HFF-Myc (cell line): ENCODE data around the gene PHIP.

Source experiments
- DNase-seq: peaks from one replicate; pipeline ENCODE4 v3.0.0-alpha.2; 2011; ENCODE audit warnings: low read depth; ENCODE audit errors: extremely low read depth
- H3K4me3 ChIP-seq: replicated peaks from 2 replicates; pipeline ENCODE4 v1.5.1; 2011; ENCODE audit warnings: low read depth, mild to moderate bottlenecking, control low read depth, low read length
- CTCF ChIP-seq: IDR thresholded peaks from 2 replicates; pipeline ENCODE4 v1.5.1; 2012; ENCODE audit warnings: mild to moderate bottlenecking, low read depth, low read length, control low read depth; ENCODE audit errors: missing control alignments

PHIP gene

DNA sequence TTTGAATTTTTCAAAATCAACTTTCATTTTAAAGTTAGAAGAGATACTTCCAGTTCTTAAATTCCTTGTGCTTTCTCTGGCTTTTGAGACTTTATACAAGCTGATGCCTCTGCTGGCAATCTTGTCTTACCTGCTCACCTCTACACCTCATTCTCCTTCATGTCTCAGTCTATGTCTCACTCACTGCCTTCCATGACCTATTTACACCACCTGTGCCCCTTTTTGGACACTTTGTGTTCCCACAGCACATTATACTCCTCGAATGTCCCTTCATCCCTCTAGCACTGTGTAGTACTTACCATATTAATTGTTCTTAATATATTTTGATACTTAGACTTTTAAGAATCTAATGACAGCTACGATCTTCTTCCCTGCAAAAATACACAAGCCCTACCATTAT, 15.3 kb downstream of the PHIP start:
- no peak for DNase-seq
- no peak for TF ChIP-seq CTCF
- no peak overlapping the region for H3K4me3 ChIP-seq

DNA sequence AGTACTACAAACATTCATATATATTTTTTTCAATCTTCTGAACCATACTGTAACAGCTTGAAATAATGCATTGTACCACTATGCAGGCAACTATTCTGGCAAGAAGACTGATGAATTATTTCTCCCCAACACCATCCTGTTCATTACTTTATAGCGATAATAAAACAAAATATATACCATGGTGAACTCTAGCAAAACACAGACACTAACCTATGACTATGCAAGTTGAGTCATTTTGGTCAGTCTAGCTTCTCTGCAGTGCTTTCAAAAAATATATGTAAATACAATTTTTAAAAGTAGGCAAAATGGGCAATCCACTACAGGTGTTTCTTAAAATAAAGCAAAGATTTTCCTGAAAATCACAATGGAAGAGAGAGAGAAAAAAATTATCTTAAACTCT, 20.3 kb downstream of the PHIP start:
- TF ChIP-seq CTCF: no peak
- no peak for DNase-seq

GRCh38 chr6:79056226-79056625, 21.8 kb downstream of the PHIP start:
- no peak overlapping the region for H3K4me3 ChIP-seq
- TF ChIP-seq CTCF: no peak
- DNase-seq: no peak

More for the DNA sequence above, 20.3 kb downstream of the PHIP start:
- no peak overlapping the region for H3K4me3 ChIP-seq

GRCh38 chr6:79048611-79049010, 29.4 kb downstream of the PHIP start:
- TF ChIP-seq CTCF: peak; percentile 41
- DNase-seq: peak; percentile 15
- no peak overlapping the region for H3K4me3 ChIP-seq

GRCh38 chr6:79047072-79047471, 31.0 kb downstream of the PHIP start:
- no peak for DNase-seq
- no peak for TF ChIP-seq CTCF
- H3K4me3 ChIP-seq: no peak overlapping the region

DNA sequence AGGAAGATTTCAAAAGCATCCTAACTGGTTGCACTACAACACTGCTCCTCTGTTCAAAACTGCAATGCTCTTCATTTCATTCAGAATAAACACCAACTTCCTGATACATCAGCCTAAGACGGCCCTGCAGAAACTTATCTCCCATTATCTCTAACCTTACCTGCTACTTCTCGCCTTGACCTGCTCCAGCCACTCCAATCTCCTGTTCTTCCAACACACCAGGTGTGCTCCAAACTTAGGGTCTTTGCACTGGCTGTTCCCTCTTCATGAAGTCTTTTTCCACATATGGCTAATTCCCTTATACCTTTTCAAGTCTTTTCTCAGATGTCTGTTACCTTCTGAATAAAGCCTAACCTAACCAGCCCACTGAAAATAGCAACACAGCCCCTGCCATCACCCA, 32.1 kb downstream of the PHIP start:
- H3K4me3 ChIP-seq: no peak overlapping the region
- no peak for DNase-seq
- TF ChIP-seq CTCF: no peak

- DNase-seq: no peak
- no peak for TF ChIP-seq CTCF
- no peak overlapping the region for H3K4me3 ChIP-seq
These were observed 35.3 kb downstream of the PHIP start for GRCh38 chr6:79042799-79043126.
